Measurements from ENCODE around the gene MAP3K7. TPM values are rescaled to one million over a fixed set of nuclear protein-coding genes. Genes with fewer than 3 reads are reported as not detected.

MAP3K7 gene
- total RNA-seq, 2 experiments from 2014 or later, result 9.0 to 9.3 TPM

DNA sequence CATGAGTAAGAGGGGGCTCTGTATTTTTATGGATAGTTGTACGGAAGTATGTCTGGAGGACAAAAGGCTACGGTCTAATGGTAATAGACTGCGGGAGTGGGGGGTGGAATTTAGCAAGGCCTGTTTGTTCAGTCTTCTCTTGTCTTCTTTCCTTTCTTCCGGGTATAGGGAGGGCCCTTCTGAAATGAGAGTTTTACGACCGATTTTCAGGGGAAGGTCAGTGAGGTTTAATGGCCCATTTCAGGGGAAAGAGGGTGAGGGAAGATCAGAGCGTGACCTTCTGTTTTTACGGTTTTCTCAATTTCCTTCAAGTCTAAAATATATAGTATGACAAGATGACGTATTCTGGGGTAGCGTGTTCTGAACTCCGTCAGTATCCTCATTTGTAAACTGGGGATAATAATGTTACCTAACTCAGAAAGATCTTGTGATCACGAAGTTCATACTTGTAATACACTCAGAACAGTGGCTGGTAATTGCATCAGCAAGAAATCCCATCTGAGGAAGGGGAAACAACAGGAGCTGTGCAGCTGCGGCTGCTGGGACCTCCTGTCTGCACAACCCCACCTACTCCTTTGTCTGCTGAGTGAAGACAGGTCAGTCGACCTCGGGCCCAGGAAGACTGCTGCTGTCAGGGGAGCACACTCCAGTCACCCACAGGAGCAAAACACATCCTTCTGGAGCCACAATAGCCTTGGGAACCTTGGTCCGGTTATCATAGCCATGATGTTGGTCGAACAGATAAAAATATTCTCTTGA is 90.4 kb downstream of the MAP3K7 start:
- Mint-ChIP-seq H3K27me3 (peaks cover 19% of the 10 kb centered on the region), H3K4me3 (no peak overlapping the region), H3K27ac (no peak overlapping the region), H3K9me3 (no peaks in the 10 kb centered on the region), H3K36me3 (ENCODE audit: low read depth) (no peaks in the 10 kb centered on the region), H3K4me1 (ENCODE audit: low read depth) (no peaks in the 10 kb centered on the region)
- intact Hi-C loops (cut with DNase I, micrococcal nuclease), result no loop called here
- no peak overlapping the region for H3K4me3 ChIP-seq (ENCODE audit: low read length)
- ChIA-PET CTCF (no interaction called here), POLR2A (no interaction called here)
- no peaks in the 10 kb centered on the region for H3K4me1 ChIP-seq (ENCODE audit: insufficient read depth, low read length)
- H3K27me3 ChIP-seq (ENCODE audit: control insufficient read depth in 1 of 2, insufficient read depth in 2 of 2, low read length in 2 of 2), result no peaks in the 10 kb centered on the region
- ATAC-seq (ENCODE audit: poor library complexity), result no peak
- no peak for TF ChIP-seq CTCF (IDR thresholded peaks at IDR 0.05)
- no peaks in the 10 kb centered on the region for H3K36me3 ChIP-seq (ENCODE audit: insufficient read depth, low read length)
- H3K27ac ChIP-seq (ENCODE audit: low read depth in 1 of 2, low read length in 2 of 2), result no peak overlapping the region
- no peak for DNase-seq
- no peaks in the 10 kb centered on the region for H3K9me3 ChIP-seq (ENCODE audit: control insufficient read depth in 1 of 2, insufficient read depth in 1 of 2, low read length in 2 of 2)

DNA sequence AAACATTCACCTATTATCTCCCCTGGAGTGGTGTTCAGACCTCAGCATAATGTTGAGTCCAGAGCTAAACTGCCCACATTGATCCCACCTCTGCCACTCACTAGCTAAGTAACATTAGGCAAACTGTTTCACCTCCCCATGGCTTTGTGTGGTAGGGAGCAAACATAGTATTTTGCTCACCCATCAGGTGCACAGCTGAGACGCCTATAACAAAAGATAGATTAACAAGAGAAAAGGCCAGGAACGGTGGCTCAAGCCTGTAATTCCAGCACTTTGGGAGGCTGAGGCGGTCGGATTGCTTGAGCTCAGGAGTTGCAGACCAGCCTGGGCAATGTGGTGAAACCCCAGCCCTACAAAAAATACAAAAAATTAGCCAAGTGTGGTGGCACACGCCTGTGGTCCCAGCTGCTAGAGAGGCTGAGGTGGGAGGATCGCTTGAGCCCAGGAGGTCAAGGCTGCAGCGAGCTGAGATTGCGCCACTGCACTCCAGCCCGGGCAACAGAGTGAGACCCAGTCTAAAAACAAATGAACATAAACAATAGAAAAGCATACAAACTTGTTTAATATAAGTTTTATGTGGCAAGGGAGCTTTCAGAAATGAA is 91.6 kb downstream of the MAP3K7 start:
- no peaks in the 10 kb centered on the region for H3K9me3 Mint-ChIP-seq
- POLR2A ChIA-PET, result no interaction called here
- no peak overlapping the region for H3K27ac Mint-ChIP-seq
- H3K4me3 ChIP-seq (ENCODE audit: low read length), result no peak overlapping the region
- no peaks in the 10 kb centered on the region for H3K9me3 ChIP-seq (ENCODE audit: control insufficient read depth in 1 of 2, insufficient read depth in 1 of 2, low read length in 2 of 2)
- H3K4me1 ChIP-seq (ENCODE audit: insufficient read depth, low read length), result no peaks in the 10 kb centered on the region
- CTCF ChIA-PET, result no interaction called here
- H3K36me3 Mint-ChIP-seq (ENCODE audit: low read depth), result no peaks in the 10 kb centered on the region
- DNase-seq (no peak), ATAC-seq (ENCODE audit: poor library complexity) (no peak)
- H3K27ac ChIP-seq (ENCODE audit: low read depth in 1 of 2, low read length in 2 of 2), result no peak overlapping the region
- TF ChIP-seq CTCF (IDR thresholded peaks at IDR 0.05), result no peak
- peaks cover 19% of the 10 kb centered on the region for H3K27me3 Mint-ChIP-seq
- H3K27me3 ChIP-seq (ENCODE audit: control insufficient read depth in 1 of 2, insufficient read depth in 2 of 2, low read length in 2 of 2), result no peaks in the 10 kb centered on the region
- H3K36me3 ChIP-seq (ENCODE audit: insufficient read depth, low read length), result no peaks in the 10 kb centered on the region
- H3K4me3 Mint-ChIP-seq, result no peak overlapping the region
- intact Hi-C loops (cut with DNase I, micrococcal nuclease), result no loop called here
- H3K4me1 Mint-ChIP-seq (ENCODE audit: low read depth), result no peaks in the 10 kb centered on the region

- peaks cover 19% of the 10 kb centered on the region for H3K27me3 Mint-ChIP-seq
- Histone ChIP-seq H3K4me1 (ENCODE audit: insufficient read depth, low read length) (no peaks in the 10 kb centered on the region), H3K9me3 (ENCODE audit: control insufficient read depth in 1 of 2, insufficient read depth in 1 of 2, low read length in 2 of 2) (no peaks in the 10 kb centered on the region), H3K27ac (ENCODE audit: low read depth in 1 of 2, low read length in 2 of 2) (no peak overlapping the region), H3K27me3 (ENCODE audit: control insufficient read depth in 1 of 2, insufficient read depth in 2 of 2, low read length in 2 of 2) (no peaks in the 10 kb centered on the region), H3K4me3 (ENCODE audit: low read length) (no peak overlapping the region), H3K36me3 (ENCODE audit: insufficient read depth, low read length) (no peaks in the 10 kb centered on the region)
- H3K4me1 Mint-ChIP-seq (ENCODE audit: low read depth), result no peaks in the 10 kb centered on the region
- no peak overlapping the region for H3K27ac Mint-ChIP-seq
- H3K9me3 Mint-ChIP-seq, result no peaks in the 10 kb centered on the region
- no peaks in the 10 kb centered on the region for H3K36me3 Mint-ChIP-seq (ENCODE audit: low read depth)
- no peak overlapping the region for H3K4me3 Mint-ChIP-seq
- intact Hi-C loops (cut with DNase I, micrococcal nuclease), result no loop called here
- CTCF ChIA-PET, result interaction anchor here (1.0 kb wide), 1 partner anchor 313 kb away, joined by 3 read pairs; no protein-coding TSS in a partner anchor
- POLR2A ChIA-PET, result no interaction called here
- ATAC-seq (ENCODE audit: poor library complexity) (no peak), DNase-seq (no peak)
- TF ChIP-seq CTCF (IDR thresholded peaks at IDR 0.05), result no peak
These were observed 92.6 kb downstream of the MAP3K7 start for GRCh38 chr6:90494067-90494780.

Measured in CD4-positive, alpha-beta T cell (primary cell).